Measurements from ENCODE around the gene ZNF827. TPM values are rescaled to one million over a fixed set of nuclear protein-coding genes. Genes with fewer than 3 reads are reported as not detected.

The ZNF827 gene
- total RNA-seq, 1 experiment from 2014 or later, result 5.3 TPM

DNA sequence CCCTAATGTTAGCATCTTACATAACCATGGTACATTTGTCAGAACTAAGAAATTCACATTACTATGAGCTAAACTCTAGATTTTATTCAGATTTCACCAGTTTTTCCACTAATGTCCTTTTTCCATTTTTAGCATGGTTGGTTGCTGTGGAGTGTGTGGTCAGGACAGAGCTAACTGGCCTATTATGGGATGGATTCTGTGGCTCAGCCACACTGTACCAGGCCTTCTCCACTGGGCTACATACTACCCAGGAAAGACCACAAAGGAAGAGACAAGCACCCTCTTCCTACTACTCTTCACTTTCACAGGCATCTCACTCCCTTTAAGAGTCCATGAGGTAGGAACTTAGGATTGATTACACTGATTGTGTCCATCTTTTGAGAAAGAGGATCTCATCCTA lies 67.4 kb downstream of the ZNF827 start:
- TF ChIP-seq, protein P1, sequence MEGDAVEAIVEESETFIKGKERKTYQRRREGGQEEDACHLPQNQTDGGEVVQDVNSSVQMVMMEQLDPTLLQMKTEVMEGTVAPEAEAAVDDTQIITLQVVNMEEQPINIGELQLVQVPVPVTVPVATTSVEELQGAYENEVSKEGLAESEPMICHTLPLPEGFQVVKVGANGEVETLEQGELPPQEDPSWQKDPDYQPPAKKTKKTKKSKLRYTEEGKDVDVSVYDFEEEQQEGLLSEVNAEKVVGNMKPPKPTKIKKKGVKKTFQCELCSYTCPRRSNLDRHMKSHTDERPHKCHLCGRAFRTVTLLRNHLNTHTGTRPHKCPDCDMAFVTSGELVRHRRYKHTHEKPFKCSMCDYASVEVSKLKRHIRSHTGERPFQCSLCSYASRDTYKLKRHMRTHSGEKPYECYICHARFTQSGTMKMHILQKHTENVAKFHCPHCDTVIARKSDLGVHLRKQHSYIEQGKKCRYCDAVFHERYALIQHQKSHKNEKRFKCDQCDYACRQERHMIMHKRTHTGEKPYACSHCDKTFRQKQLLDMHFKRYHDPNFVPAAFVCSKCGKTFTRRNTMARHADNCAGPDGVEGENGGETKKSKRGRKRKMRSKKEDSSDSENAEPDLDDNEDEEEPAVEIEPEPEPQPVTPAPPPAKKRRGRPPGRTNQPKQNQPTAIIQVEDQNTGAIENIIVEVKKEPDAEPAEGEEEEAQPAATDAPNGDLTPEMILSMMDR (IDR thresholded peaks at IDR 0.05; ENCODE audit: insufficient read depth in 1 of 2, low read depth in 1 of 2, low read length in 1 of 2, severe bottlenecking in 1 of 2, unreplicated experiment in 1 of 2), result no peak
- Mint-ChIP-seq H3K4me3 (ENCODE audit: unreplicated experiment) (no peak overlapping the region), H3K27me3 (ENCODE audit: insufficient read depth, unreplicated experiment) (no peaks in the 10 kb centered on the region), H3K9me3 (ENCODE audit: unreplicated experiment) (no peaks in the 10 kb centered on the region), H3K27ac (ENCODE audit: unreplicated experiment) (no peak overlapping the region), H3K4me1 (ENCODE audit: low read depth, unreplicated experiment) (no peaks in the 10 kb centered on the region), H3K36me3 (ENCODE audit: insufficient read depth, unreplicated experiment) (no peaks in the 10 kb centered on the region)
- Histone ChIP-seq H3K4me3 (ENCODE audit: low read depth, low read length) (no peak overlapping the region), H3K9me3 (no peaks in the 10 kb centered on the region), H3K36me3 (ENCODE audit: control insufficient read depth, insufficient read depth, low read length) (no peaks in the 10 kb centered on the region), H3K27me3 (replicated peaks; ENCODE audit: control insufficient read depth, insufficient read depth, low read length) (no peaks in the 10 kb centered on the region), H3K4me1 (no peaks in the 10 kb centered on the region)
- no peak for DNase-seq
- BruUV-seq (replicated peaks), result no TSS peak
- ChIA-PET CTCF (no interaction called here), POLR2A (no interaction called here)
- intact Hi-C loops (cut with micrococcal nuclease; ENCODE audit: unreplicated experiment), result no loop called here

DNA sequence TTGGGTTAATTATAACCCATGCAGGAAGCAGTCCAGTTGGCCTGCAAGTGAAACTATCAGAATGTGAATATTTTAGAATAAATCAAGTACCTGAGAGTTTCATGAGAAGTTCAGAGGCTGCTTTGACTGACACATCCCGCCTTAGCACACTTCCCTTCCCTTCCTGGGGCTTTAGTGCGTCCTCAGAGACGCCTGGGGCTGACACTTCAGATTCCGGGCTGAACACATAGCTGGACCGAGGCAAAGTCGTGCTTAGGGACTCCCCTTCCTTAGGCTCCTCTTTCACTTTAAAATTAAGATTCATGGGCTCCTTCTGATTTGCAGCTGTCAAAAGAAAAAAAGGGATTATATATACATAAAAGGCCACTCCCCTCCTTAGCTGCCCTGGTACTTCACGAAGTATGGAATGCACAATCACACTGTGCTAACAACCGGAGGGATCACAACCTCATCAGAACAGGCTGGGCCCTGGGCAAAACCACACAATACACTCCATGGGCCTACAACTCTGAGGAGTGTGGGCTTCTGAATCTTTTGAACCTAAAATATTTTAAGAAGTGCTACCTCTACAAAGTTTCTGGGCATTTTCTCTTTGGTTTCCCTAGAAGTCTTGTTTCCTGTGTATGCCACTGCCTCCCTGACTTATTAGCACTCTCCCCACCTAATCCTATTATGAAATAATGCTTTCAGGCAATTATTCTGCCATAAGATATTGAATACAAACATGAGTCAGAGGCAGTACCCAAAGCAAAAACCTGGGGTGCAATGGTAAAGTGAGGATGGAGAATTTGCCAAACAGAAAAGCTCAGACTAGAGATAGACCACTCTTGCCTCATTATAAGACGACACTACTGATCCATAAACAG lies 68.2 kb downstream of the ZNF827 start:
- Mint-ChIP-seq H3K4me3 (ENCODE audit: unreplicated experiment) (no peak overlapping the region), H3K4me1 (ENCODE audit: low read depth, unreplicated experiment) (no peaks in the 10 kb centered on the region), H3K27me3 (ENCODE audit: insufficient read depth, unreplicated experiment) (no peaks in the 10 kb centered on the region), H3K36me3 (ENCODE audit: insufficient read depth, unreplicated experiment) (no peaks in the 10 kb centered on the region), H3K27ac (ENCODE audit: unreplicated experiment) (no peak overlapping the region), H3K9me3 (ENCODE audit: unreplicated experiment) (no peaks in the 10 kb centered on the region)
- no peaks in the 10 kb centered on the region for H3K9me3 ChIP-seq
- no TSS peak for BruUV-seq (replicated peaks)
- ChIA-PET POLR2A (no interaction called here), CTCF (no interaction called here)
- TF ChIP-seq, protein P1 (IDR thresholded peaks at IDR 0.05; ENCODE audit: insufficient read depth in 1 of 2, low read depth in 1 of 2, low read length in 1 of 2, severe bottlenecking in 1 of 2, unreplicated experiment in 1 of 2), result no peak
- no peaks in the 10 kb centered on the region for H3K4me1 ChIP-seq
- no peak overlapping the region for H3K4me3 ChIP-seq (ENCODE audit: low read depth, low read length)
- no peaks in the 10 kb centered on the region for H3K36me3 ChIP-seq (ENCODE audit: control insufficient read depth, insufficient read depth, low read length)
- no peaks in the 10 kb centered on the region for H3K27me3 ChIP-seq (replicated peaks; ENCODE audit: control insufficient read depth, insufficient read depth, low read length)
- intact Hi-C loops (cut with micrococcal nuclease; ENCODE audit: unreplicated experiment), result no loop called here
- no peak for DNase-seq

DNA sequence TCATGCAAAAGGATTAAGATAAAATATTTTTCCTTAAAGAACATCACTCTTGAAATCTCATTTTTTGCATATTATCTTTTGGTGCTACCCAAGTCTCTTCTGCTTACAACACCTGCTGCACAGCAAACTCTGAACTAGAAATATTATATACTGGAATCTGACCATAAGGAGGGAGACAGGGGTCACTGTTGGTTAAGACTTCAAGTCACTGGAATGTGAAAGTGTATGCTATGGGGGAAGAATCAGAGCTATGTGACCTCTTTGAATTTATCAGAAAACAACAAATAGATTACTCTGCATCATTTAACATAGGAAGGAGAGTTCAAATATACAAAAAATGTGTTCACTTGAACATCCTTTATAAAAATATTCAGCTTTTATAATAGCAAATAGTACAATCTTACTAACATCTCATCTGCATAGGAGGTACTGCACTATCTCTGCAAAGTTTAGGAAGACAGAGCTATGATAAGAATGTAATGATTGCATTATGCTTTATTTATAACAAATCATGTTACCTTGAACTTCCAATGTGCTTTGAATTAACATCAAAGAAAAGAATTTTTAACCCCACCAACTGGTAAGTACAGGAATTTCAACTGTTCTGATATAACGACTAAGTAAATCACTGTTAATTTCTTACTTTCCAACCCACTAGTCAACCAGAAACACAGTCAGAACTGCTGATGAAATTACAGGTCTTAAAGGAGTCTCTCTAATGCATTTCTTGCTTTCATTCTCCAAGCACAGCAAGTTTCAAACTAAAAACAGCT lies 69.8 kb downstream of the ZNF827 start:
- POLR2A ChIA-PET, result no interaction called here
- no peaks in the 10 kb centered on the region for H3K9me3 ChIP-seq
- no peaks in the 10 kb centered on the region for H3K36me3 ChIP-seq (ENCODE audit: control insufficient read depth, insufficient read depth, low read length)
- Mint-ChIP-seq H3K4me3 (ENCODE audit: unreplicated experiment) (no peak overlapping the region), H3K36me3 (ENCODE audit: insufficient read depth, unreplicated experiment) (no peaks in the 10 kb centered on the region), H3K9me3 (ENCODE audit: unreplicated experiment) (no peaks in the 10 kb centered on the region), H3K27ac (ENCODE audit: unreplicated experiment) (no peak overlapping the region), H3K4me1 (ENCODE audit: low read depth, unreplicated experiment) (no peaks in the 10 kb centered on the region), H3K27me3 (ENCODE audit: insufficient read depth, unreplicated experiment) (no peaks in the 10 kb centered on the region)
- no peak overlapping the region for H3K4me3 ChIP-seq (ENCODE audit: low read depth, low read length)
- CTCF ChIA-PET, result no interaction called here
- H3K4me1 ChIP-seq, result no peaks in the 10 kb centered on the region
- DNase-seq, result no peak
- TF ChIP-seq, protein P1 (IDR thresholded peaks at IDR 0.05; ENCODE audit: insufficient read depth in 1 of 2, low read depth in 1 of 2, low read length in 1 of 2, severe bottlenecking in 1 of 2, unreplicated experiment in 1 of 2), result no peak
- no TSS peak for BruUV-seq (replicated peaks)
- H3K27me3 ChIP-seq (replicated peaks; ENCODE audit: control insufficient read depth, insufficient read depth, low read length), result no peaks in the 10 kb centered on the region
- intact Hi-C loops (cut with micrococcal nuclease; ENCODE audit: unreplicated experiment), result no loop called here
